Measurements from ENCODE around the gene LEAP2. TPM values are rescaled to one million over a fixed set of nuclear protein-coding genes. Genes with fewer than 3 reads are reported as not detected.
A peak's percentile ranks its signal among the peaks of the same experiment; 100 is the strongest.

LEAP2 gene
- 1 to 10 TPM in 2 of 4 donors, under 1 TPM in 2; 0.76 to 1.9 (median 1.2) TPM for total RNA-seq
- 1.6 TPM for polyA plus RNA-seq
- long read RNA-seq, donor 1, partial matches to known transcripts: 0 of 1 reads
- long read RNA-seq, donor 1, other reads (novel, unspliced or antisense): 1 of 1 reads
- long read RNA-seq, donor 2: 0 reads
- long read RNA-seq, donor 3, partial matches to known transcripts: 0 of 4 reads
- long read RNA-seq, donor 3, other reads (novel, unspliced or antisense): 4 of 4 reads
- long read RNA-seq, donor 4: 0 reads

GRCh38 chr5:132873119-132873929, at the start of gene LEAP2:
Gene LEAP2, plus strand, starts transcription at chr5:132873668. Its CDS starts 27 bp downstream, at chr5:132873695.
- no peak for DNase-seq
- intact Hi-C loops (cut with DNase I): no loop called here

GRCh38 chr5:132824426-132824825, 49.0 kb upstream of the LEAP2 start:
- no peak for ATAC-seq
- no peak for DNase-seq
- Histone ChIP-seq H3K9me3 (ENCODE audit: control insufficient read depth, low read length) (no peaks in the 10 kb centered on the region), H3K27me3 (ENCODE audit: control insufficient read depth, insufficient read depth) (no peaks in the 10 kb centered on the region), H3K4me1 (ENCODE audit: control insufficient read depth, insufficient read depth, low read length) (no peaks in the 10 kb centered on the region), H3K27ac (ENCODE audit: low read length) (no peak overlapping the region), H3K4me3 (ENCODE audit: low read length) (no peak overlapping the region)
- intact Hi-C loops (cut with DNase I): loop anchor here in 2 of 4 donors (10.0 kb wide), 2 partner anchors 300 to 440 kb away; no protein-coding TSS in a partner anchor
- WGBS: 97% methylated on average over 3 of the region's 3 CpGs

More at GRCh38 chr5:132873119-132873929, at the start of gene LEAP2:
- Histone ChIP-seq H3K9me3 (ENCODE audit: control insufficient read depth, low read length) (no peaks in the 10 kb centered on the region), H3K27me3 (ENCODE audit: control insufficient read depth, insufficient read depth) (no peaks in the 10 kb centered on the region), H3K4me3 (ENCODE audit: low read length) (no peak within 1 kb of the TSS), H3K4me1 (ENCODE audit: control insufficient read depth, insufficient read depth, low read length) (peaks cover 5% of the 10 kb centered on the region), H3K27ac (ENCODE audit: low read length) (peak within 1 kb of the TSS; percentile 69)
- ATAC-seq: peak; percentile 4 to 19
- 54% methylated on average over 6 of the region's 6 CpGs for WGBS

GRCh38 chr5:132825033-132825833, 48.2 kb upstream of the LEAP2 start:
- H3K4me1 ChIP-seq (ENCODE audit: control insufficient read depth, insufficient read depth, low read length): no peaks in the 10 kb centered on the region
- no peaks in the 10 kb centered on the region for H3K9me3 ChIP-seq (ENCODE audit: control insufficient read depth, low read length)
- 42% methylated on average over 71 of the region's 71 CpGs for WGBS
- peak overlapping the region; percentile 42 for H3K4me3 ChIP-seq (ENCODE audit: low read length)
- ATAC-seq: no peak
- peak; percentile 28 to 56 (median 53) for DNase-seq
- no peaks in the 10 kb centered on the region for H3K27me3 ChIP-seq (ENCODE audit: control insufficient read depth, insufficient read depth)
- no peak overlapping the region for H3K27ac ChIP-seq (ENCODE audit: low read length)
- intact Hi-C loops (cut with DNase I): loop anchor here in 2 of 4 donors (10.0 kb wide), 2 partner anchors 300 to 440 kb away; no protein-coding TSS in a partner anchor

GRCh38 chr5:132825834-132826391, 47.6 kb upstream of the LEAP2 start:
- Histone ChIP-seq H3K9me3 (ENCODE audit: control insufficient read depth, low read length) (no peaks in the 10 kb centered on the region), H3K27ac (ENCODE audit: low read length) (no peak overlapping the region), H3K4me3 (ENCODE audit: low read length) (peak overlapping the region; percentile 42), H3K27me3 (ENCODE audit: control insufficient read depth, insufficient read depth) (no peaks in the 10 kb centered on the region), H3K4me1 (ENCODE audit: control insufficient read depth, insufficient read depth, low read length) (no peaks in the 10 kb centered on the region)
- DNase-seq (peak in 2 of 3 donors; percentile 54 to 56), ATAC-seq (no peak)
- intact Hi-C loops (cut with DNase I): loop anchor here in 2 of 4 donors (10.0 kb wide), 2 partner anchors 301 to 441 kb away; no protein-coding TSS in a partner anchor
- 47% methylated on average over 43 of the region's 43 CpGs for WGBS

- Histone ChIP-seq H3K4me1 (ENCODE audit: control insufficient read depth, insufficient read depth, low read length) (no peaks in the 10 kb centered on the region), H3K4me3 (ENCODE audit: low read length) (no peak overlapping the region), H3K27me3 (ENCODE audit: control insufficient read depth, insufficient read depth) (no peaks in the 10 kb centered on the region), H3K9me3 (ENCODE audit: control insufficient read depth, low read length) (no peaks in the 10 kb centered on the region), H3K27ac (ENCODE audit: low read length) (no peak overlapping the region)
- WGBS: 72% methylated on average over 6 of the region's 6 CpGs
- ATAC-seq: no peak
- no peak for DNase-seq
- intact Hi-C loops (cut with DNase I): loop anchor here in 2 of 4 donors (10.0 kb wide), 2 partner anchors 302 to 442 kb away; no protein-coding TSS in a partner anchor
Observed at GRCh38 chr5:132826424-132827082, 46.9 kb upstream of the LEAP2 start.

GRCh38 chr5:132827943-132828673, 45.4 kb upstream of the LEAP2 start:
- intact Hi-C loops (cut with DNase I): loop anchor here in 2 of 4 donors (10.0 kb wide), 2 partner anchors 303 to 443 kb away; no protein-coding TSS in a partner anchor
- DNase-seq: no peak
- Histone ChIP-seq H3K9me3 (ENCODE audit: control insufficient read depth, low read length) (no peaks in the 10 kb centered on the region), H3K4me1 (ENCODE audit: control insufficient read depth, insufficient read depth, low read length) (no peaks in the 10 kb centered on the region), H3K4me3 (ENCODE audit: low read length) (no peak overlapping the region), H3K27ac (ENCODE audit: low read length) (no peak overlapping the region), H3K27me3 (ENCODE audit: control insufficient read depth, insufficient read depth) (no peaks in the 10 kb centered on the region)
- 96% methylated on average over 4 of the region's 4 CpGs for WGBS
- no peak for ATAC-seq

GRCh38 chr5:132828846-132829494, 44.5 kb upstream of the LEAP2 start:
- Histone ChIP-seq H3K4me3 (ENCODE audit: low read length) (no peak overlapping the region), H3K27ac (ENCODE audit: low read length) (no peak overlapping the region), H3K9me3 (ENCODE audit: control insufficient read depth, low read length) (no peaks in the 10 kb centered on the region), H3K27me3 (ENCODE audit: control insufficient read depth, insufficient read depth) (no peaks in the 10 kb centered on the region), H3K4me1 (ENCODE audit: control insufficient read depth, insufficient read depth, low read length) (no peaks in the 10 kb centered on the region)
- ATAC-seq (no peak), DNase-seq (no peak)
- intact Hi-C loops (cut with DNase I): loop anchor here in 2 of 4 donors (10.0 kb wide), 2 partner anchors 304 to 444 kb away; no protein-coding TSS in a partner anchor
- WGBS: 72% methylated on average over 4 of the region's 4 CpGs

GRCh38 chr5:132829742-132830435, 43.6 kb upstream of the LEAP2 start:
- DNase-seq: peak; percentile 81 to 92 (median 91)
- Histone ChIP-seq H3K27me3 (ENCODE audit: control insufficient read depth, insufficient read depth) (no peaks in the 10 kb centered on the region), H3K27ac (ENCODE audit: low read length) (peak overlapping the region; percentile 5), H3K9me3 (ENCODE audit: control insufficient read depth, low read length) (no peaks in the 10 kb centered on the region), H3K4me3 (ENCODE audit: low read length) (peak overlapping the region; percentile 49), H3K4me1 (ENCODE audit: control insufficient read depth, insufficient read depth, low read length) (no peaks in the 10 kb centered on the region)
- intact Hi-C loops (cut with DNase I): loop anchor here in 2 of 4 donors (5.0 to 10.0 kb wide), 3 partner anchors 52 to 445 kb away; no protein-coding TSS in a partner anchor
- 3% methylated on average over 75 of the region's 75 CpGs for WGBS
- peak; percentile 89 to 90 for ATAC-seq
